22Rv1 (cell line): ENCODE results near the gene HTRA3.

Source experiments
- H3K27ac ChIP-seq: fragments of 450-650 bp; 2 replicates; pipeline ENCODE4 v1.5.1; 2017
- CTCF ChIP-seq: fragments of 450-650 bp; IDR thresholded peaks from 2 replicates; pipeline ENCODE4 v1.5.1; 2017; ENCODE audit warnings: mild to moderate bottlenecking
- ZFX ChIP-seq: fragments of 450-650 bp; IDR thresholded peaks from 2 replicates; pipeline ENCODE4 v1.6.1; 2017; ENCODE audit warnings: antibody characterized with exemption, borderline replicate concordance

The HTRA3 gene

GRCh38 chr4:8285976-8286718, 16.6 kb downstream of the HTRA3 start:
- no peak overlapping the region for H3K27ac ChIP-seq
- TF ChIP-seq ZFX: no peak

DNA sequence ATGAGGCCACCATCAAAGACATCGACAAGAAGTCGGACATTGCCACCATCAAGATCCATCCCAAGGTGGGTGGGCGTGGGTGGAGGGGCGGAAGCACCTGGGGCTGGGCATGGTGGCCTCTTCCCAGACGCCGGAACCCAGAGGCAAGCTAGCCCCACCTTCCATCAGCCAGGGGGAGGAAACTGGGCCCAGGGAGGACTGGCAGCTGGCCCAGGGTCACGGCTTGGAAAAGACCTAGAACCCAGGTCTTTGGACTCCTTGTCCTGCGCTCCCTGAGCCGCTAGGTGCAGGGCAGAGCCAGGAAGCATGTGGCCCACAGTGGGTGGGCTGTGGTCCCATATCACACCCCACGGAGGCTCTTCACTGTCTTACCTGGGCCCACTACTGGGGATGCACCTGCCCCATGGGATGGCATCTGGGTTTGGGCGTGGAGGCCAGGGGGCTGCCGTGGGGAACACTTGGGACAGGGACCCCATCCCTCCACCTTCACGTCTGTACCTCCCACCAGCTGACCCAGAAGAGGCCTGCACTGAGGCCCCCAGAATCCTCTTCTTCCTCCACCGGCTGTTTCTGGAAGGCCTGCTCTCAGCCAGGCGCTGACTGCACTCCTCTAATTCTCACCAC, 17.3 kb downstream of the HTRA3 start:
- no peak overlapping the region for H3K27ac ChIP-seq
- TF ChIP-seq ZFX (no peak), CTCF (no peak)

DNA sequence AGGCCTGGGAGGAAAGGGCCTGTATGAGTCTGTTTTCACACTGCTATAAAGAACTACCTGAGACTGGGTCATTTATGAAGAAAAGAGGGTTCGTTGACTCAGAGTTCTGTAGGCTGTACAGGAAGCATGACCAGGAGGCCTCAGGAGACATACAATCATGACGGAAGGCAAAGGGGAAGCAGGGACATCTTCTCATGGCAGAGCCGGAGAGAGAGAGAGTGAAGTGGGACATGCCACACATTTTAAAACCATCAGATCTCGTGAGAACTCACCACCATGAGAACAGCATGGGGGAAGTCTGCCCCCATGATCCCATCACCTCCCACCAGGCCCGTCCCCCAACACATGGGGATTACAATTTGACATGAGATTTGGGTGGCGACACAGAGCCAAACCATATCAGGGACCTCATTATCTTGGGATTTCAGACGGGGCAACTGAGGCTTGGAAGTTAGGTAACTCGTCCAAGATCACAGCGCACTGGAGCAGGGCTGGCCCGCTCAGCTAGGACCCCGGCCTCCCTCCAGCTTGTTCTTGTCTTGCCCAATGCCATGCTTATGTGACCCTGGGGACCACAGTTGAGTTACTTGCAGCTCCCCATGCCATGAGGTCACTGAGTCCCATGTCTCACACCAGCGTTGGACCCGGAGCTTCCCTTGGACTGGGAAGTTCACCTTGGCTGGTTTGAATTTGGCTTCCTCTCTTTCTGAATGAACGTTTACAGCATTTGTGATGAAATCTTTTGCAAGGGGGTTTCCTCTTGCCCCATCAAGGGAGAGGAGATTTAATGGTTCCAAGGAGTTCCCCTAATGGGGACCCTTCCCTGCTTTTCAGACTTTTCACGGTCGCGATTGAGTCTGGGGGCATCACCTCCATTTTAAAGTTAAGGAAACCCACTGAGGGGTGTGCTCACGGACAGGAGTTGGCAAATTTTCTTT, 18.1 kb downstream of the HTRA3 start:
- TF ChIP-seq ZFX: no peak
- TF ChIP-seq CTCF: no peak
- no peak overlapping the region for H3K27ac ChIP-seq

DNA sequence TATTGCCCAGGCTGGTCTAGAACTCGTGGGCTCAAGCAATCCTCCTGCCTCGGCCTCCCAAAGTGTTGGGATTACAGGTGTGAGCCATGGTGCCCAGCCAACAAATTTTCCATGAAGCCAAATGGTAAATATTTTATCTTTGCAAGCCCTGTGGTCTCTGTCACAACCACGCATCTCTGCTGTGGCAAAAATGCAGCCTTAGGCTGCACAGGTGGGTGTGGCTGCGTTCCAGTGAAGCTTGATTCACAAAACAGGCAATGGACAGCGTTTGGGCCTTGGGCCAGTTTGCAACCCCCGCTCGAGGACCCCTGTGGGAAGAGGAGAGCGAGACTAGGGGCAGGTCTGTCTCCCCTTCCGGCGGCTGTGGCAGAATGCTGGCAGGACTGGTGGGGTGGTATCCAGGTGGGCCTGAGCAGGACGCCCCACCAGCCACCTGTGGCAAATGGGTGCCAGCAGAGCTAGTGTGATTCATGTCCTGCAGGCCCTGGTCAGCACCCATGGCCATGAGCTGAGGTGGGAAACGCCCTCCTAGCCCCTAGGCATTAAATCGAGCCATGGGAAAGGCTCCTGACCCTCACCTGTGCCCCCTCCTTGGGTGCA, 19.7 kb downstream of the HTRA3 start:
- TF ChIP-seq CTCF (no peak), ZFX (no peak)
- H3K27ac ChIP-seq: no peak overlapping the region

GRCh38 chr4:8289956-8290700, 20.6 kb downstream of the HTRA3 start:
- TF ChIP-seq ZFX (no peak), CTCF (no peak)
- H3K27ac ChIP-seq: no peak overlapping the region

DNA sequence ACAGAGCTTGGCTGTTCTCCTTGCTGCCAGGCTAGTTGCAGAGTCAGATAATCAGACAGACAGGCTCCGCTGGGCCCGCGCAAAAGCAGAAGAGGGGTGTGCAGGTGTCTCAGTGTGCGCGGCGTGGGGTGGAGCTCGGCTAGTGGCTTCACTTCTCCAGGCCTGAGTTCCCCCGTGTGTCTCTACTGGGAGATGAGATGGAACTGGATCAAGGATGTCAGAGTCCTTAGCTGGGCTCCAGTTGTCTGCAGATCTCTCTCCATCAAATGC, 21.1 kb downstream of the HTRA3 start:
- no peak for TF ChIP-seq CTCF
- no peak overlapping the region for H3K27ac ChIP-seq
